Ovary (tissue), 9 donors: ENCODE measurements around the gene CD7. TPM values are rescaled to one million over a fixed set of nuclear protein-coding genes. Genes with fewer than 3 reads are reported as not detected.

ENCODE experiments used
- DNase-seq, 5 donors: peaks; one replicate each; pipeline ENCODE4 v3.0.0-alpha.2; 2019 to 2020
- H3K27ac ChIP-seq, 2 donors: fragments of 200-600 bp; one replicate each; pipeline versions ENCODE4 v1.5.1 to v1.8.0; 2019 to 2022
- H3K27me3 ChIP-seq: fragments of 200-600 bp; one replicate; pipeline ENCODE4 v1.8.0; 2022
- H3K36me3 ChIP-seq: fragments of 200-600 bp; sonication (generic); one replicate; pipeline ENCODE4 v1.5.1; 2019
- H3K4me1 ChIP-seq: one replicate; pipeline ENCODE4 v1.8.1; 2013; ENCODE audit warnings: mild to moderate bottlenecking, moderate library complexity; ENCODE audit not compliant: insufficient read depth
- H3K4me3 ChIP-seq: fragments of 200-600 bp; sonication (generic); one replicate; pipeline ENCODE4 v1.5.1; 2017
- H3K9me3 ChIP-seq, 2 donors: fragments of 200-600 bp in 1 of 2; sonication (generic) in 1 of 2; one replicate each; pipeline versions ENCODE4 v1.5.1 to v1.8.1; 2013 to 2019; ENCODE audit warnings: mild to moderate bottlenecking in 1 of 2, moderate library complexity in 1 of 2
- CTCF ChIP-seq, 3 donors: fragments of 450-650 bp in 2 of 3; fragments of 200-600 bp in 1 of 3; IDR thresholded peaks; one replicate each; pipeline versions ENCODE4 v1.5.1 to v1.8.0; 2016 to 2022; ENCODE audit warnings: antibody characterized with exemption in 3 of 3, mild to moderate bottlenecking in 1 of 3
- EP300 ChIP-seq: sonication (generic); formaldehyde crosslinking; IDR thresholded peaks from one replicate; pipeline ENCODE4 v1.6.1; 2017; ENCODE audit warnings: antibody characterized with exemption
- POLR2A ChIP-seq: fragments of 450-650 bp; IDR thresholded peaks from one replicate; pipeline ENCODE4 v1.6.1; 2017; ENCODE audit warnings: antibody characterized with exemption, mild to moderate bottlenecking, moderate library complexity
- WGBS, 3 donors: extraction: QIAGEN DNeasy Blood & Tissue Kit in 1 of 3; methylation state at CpG; one replicate each; pipeline versions ENCODE4 v1.1.5 to v1.1.7; 2013 to 2017; 5-methylcytosine and 5-hydroxymethylcytosine counted together
- intact Hi-C, 4 donors: fragments of 100-400 bp; cut with DNase I; formaldehyde crosslinking; loops; one replicate each; pipeline versions ENCODE4 v1.11.0 to v1.15.1; 2022 to 2023
- polyA plus RNA-seq, 2 donors: library from polyadenylated mRNA; stranded (reverse); fragments of 200-250 nt in 1 of 2; fragments of 350-450 nt in 1 of 2; fragmentation: Illumina TruSeq in 1 of 2; extraction: RNeasy Lipid Tissue Mini Kit (QIAGEN cat#74804) in 1 of 2; gene quantifications; one replicate each; pipeline ENCODE4 v1.2.3, GENCODE V29; 2013 to 2014
- total RNA-seq, 7 donors: library from RNA; depleted of rRNA in 2 of 7; stranded (reverse); fragments of >200 nt in 2 of 7; fragmentation: NEBNext Ultra II Directional in 3 of 7; extraction: Animal tissue kit (Norgen Biotek cat#: 25700) in 3 of 7; gene quantifications; one replicate each; pipeline versions ENCODE4 v1.1.0 to v1.2.4, GENCODE V29; 2016 to 2023
- donor health status: DM: no; HTN: no; CAD: no; lungs with moderate emphysema.
- donor health status: DM: no; HTN: no; CAD: no.
- donor health status: Bipolar disorder and iron deficiency.
- donor health status: DM: yes; HTN: yes; CAD: no.
- donor health status: DM: no; HTN: no; CAD: no.
- donor health status: DM: yes; HTN: yes; CAD: no.

CD7 gene
- total and polyA plus RNA-seq, 9 donors = 0.48 to 1.3 (median 1.1) TPM; not detected in 3

- H3K4me1 ChIP-seq = peaks cover 10% of the 10 kb centered on the region
- H3K27me3 ChIP-seq = no peaks in the 10 kb centered on the region
- H3K9me3 ChIP-seq = no peaks in the 10 kb centered on the region
- TF ChIP-seq EP300 = peak; percentile 80
- peak; percentile 31 for TF ChIP-seq POLR2A
- peak in 1 of 3 donors; percentile 15 for TF ChIP-seq CTCF (IDR thresholded peaks at IDR 0.05)
- 0 to 1% (median 1%) methylated on average over 36 of the region's 36 CpGs for WGBS, 3 donors
- no peaks in the 10 kb centered on the region for H3K36me3 ChIP-seq
- H3K4me3 ChIP-seq = peak overlapping the region; percentile 37
- DNase-seq = peak; percentile 81 to 89 (median 88)
- H3K27ac ChIP-seq = peak overlapping the region; percentile 20 to 44
- intact Hi-C loops = loop anchor here in 1 of 4 donors (10.0 kb wide), 1 partner anchor 63 kb away; no protein-coding TSS in a partner anchor
These were observed 19.5 kb downstream of the CD7 start for GRCh38 chr17:82297714-82298537.

- Histone ChIP-seq H3K36me3 (no peaks in the 10 kb centered on the region), H3K4me1 (peaks cover 10% of the 10 kb centered on the region), H3K27me3 (no peaks in the 10 kb centered on the region), H3K4me3 (peak overlapping the region; percentile 37), H3K9me3 (no peaks in the 10 kb centered on the region), H3K27ac (peak overlapping the region in 1 of 2 donors; percentile 20)
- WGBS, 3 donors = 34 to 45% (median 41%) methylated on average over 19 of the region's 19 CpGs
- intact Hi-C loops = loop anchor here in 1 of 4 donors (10.0 kb wide), 1 partner anchor 62 kb away; no protein-coding TSS in a partner anchor
- DNase-seq = peak; percentile 62 to 84 (median 76)
- TF ChIP-seq POLR2A = peak; percentile 24
- TF ChIP-seq CTCF (IDR thresholded peaks at IDR 0.05) = no peak
- peak; percentile 94 for TF ChIP-seq EP300
These were observed 20.1 kb downstream of the CD7 start for GRCh38 chr17:82297280-82297713.

- 29 to 40% (median 37%) methylated on average over 7 of the region's 7 CpGs for WGBS, 3 donors
These were observed 20.7 kb downstream of the CD7 start for GRCh38 chr17:82296511-82297279.

GRCh38 chr17:82295472-82295814 is 22.0 kb downstream of the CD7 start:
- Histone ChIP-seq H3K4me3 (no peak overlapping the region), H3K27ac (no peak overlapping the region), H3K27me3 (no peaks in the 10 kb centered on the region), H3K36me3 (no peaks in the 10 kb centered on the region), H3K4me1 (peaks cover 15% of the 10 kb centered on the region), H3K9me3 (no peaks in the 10 kb centered on the region)
- intact Hi-C loops = loop anchor here in 1 of 4 donors (10.0 kb wide), 1 partner anchor 61 kb away; no protein-coding TSS in a partner anchor
- WGBS, 3 donors = 38 to 56% (median 44%) methylated on average over 4 of the region's 4 CpGs
- no peak for TF ChIP-seq EP300
- no peak for DNase-seq

More at GRCh38 chr17:82296511-82297279, 20.7 kb downstream of the CD7 start:
- Histone ChIP-seq H3K4me1 (peaks cover 15% of the 10 kb centered on the region), H3K27ac (no peak overlapping the region), H3K27me3 (no peaks in the 10 kb centered on the region), H3K9me3 (no peaks in the 10 kb centered on the region), H3K36me3 (no peaks in the 10 kb centered on the region), H3K4me3 (peak overlapping the region; percentile 37)
- DNase-seq = no peak
- TF ChIP-seq EP300 = no peak
- intact Hi-C loops = loop anchor here in 1 of 4 donors (10.0 kb wide), 1 partner anchor 62 kb away; no protein-coding TSS in a partner anchor

GRCh38 chr17:82294064-82294773 is 23.2 kb downstream of the CD7 start:
- Histone ChIP-seq H3K27me3 (no peaks in the 10 kb centered on the region), H3K9me3 (no peaks in the 10 kb centered on the region), H3K36me3 (no peaks in the 10 kb centered on the region), H3K27ac (peak overlapping the region in 1 of 2 donors; percentile 54), H3K4me3 (peak overlapping the region; percentile 36), H3K4me1 (peaks cover 15% of the 10 kb centered on the region)
- WGBS, 3 donors = 69 to 80% (median 70%) methylated on average over 15 of the region's 15 CpGs
- DNase-seq = no peak
- intact Hi-C loops = loop anchor here in 1 of 4 donors (10.0 kb wide), 1 partner anchor 59 kb away; no protein-coding TSS in a partner anchor
- TF ChIP-seq CTCF (IDR thresholded peaks at IDR 0.05) = no peak
- TF ChIP-seq EP300 = no peak
- no peak for TF ChIP-seq POLR2A
